HepG2 (cell line): Measurements from ENCODE around the gene NCBP2L. TPM values are rescaled to one million over a fixed set of nuclear protein-coding genes. Genes with fewer than 3 reads are reported as not detected.

Experiments
- ESRRA ChIP-seq: sonication (generic); formaldehyde crosslinking; IDR thresholded peaks from 2 replicates; pipeline ENCODE4 v1.5.1; 2020; ENCODE audit warnings: mild to moderate bottlenecking, low read depth, missing genetic modification reagents
- HMGXB3 ChIP-seq: sonication (generic); formaldehyde crosslinking; IDR thresholded peaks from 2 replicates; pipeline ENCODE4 v1.4.0; 2020; ENCODE audit warnings: missing genetic modification reagents, borderline replicate concordance
- JUN ChIP-seq: sonication (generic); formaldehyde crosslinking; IDR thresholded peaks from 2 replicates; pipeline ENCODE4 v1.4.0; 2020; ENCODE audit warnings: mild to moderate bottlenecking, missing genetic modification reagents
- NFIC ChIP-seq: IDR thresholded peaks from 2 replicates; pipeline ENCODE4 v1.6.1; 2012; ENCODE audit warnings: mild to moderate bottlenecking, low read length, inconsistent platforms
- PRDM4 ChIP-seq: sonication (generic); formaldehyde crosslinking; IDR thresholded peaks from 2 replicates; pipeline ENCODE4 v1.9.0; 2021; ENCODE audit warnings: missing genetic modification reagents, borderline replicate concordance
- ZNF138 ChIP-seq: sonication (generic); formaldehyde crosslinking; IDR thresholded peaks from 2 replicates; pipeline ENCODE4 v1.5.0; 2020; ENCODE audit warnings: mild to moderate bottlenecking, low read depth, missing genetic modification reagents
- ZNF350 ChIP-seq: sonication (generic); formaldehyde crosslinking; IDR thresholded peaks from 2 replicates; pipeline ENCODE4 v1.4.0; 2020; ENCODE audit warnings: mild to moderate bottlenecking, low read depth, missing genetic modification reagents, borderline replicate concordance
- ZNF615 ChIP-seq: sonication (generic); formaldehyde crosslinking; IDR thresholded peaks from 2 replicates; pipeline ENCODE4 v1.5.0; 2020; ENCODE audit warnings: mild to moderate bottlenecking, missing genetic modification reagents, borderline replicate concordance
- ZNF883 ChIP-seq: sonication (generic); formaldehyde crosslinking; IDR thresholded peaks from 2 replicates; pipeline ENCODE4 v1.5.1; 2020; ENCODE audit warnings: mild to moderate bottlenecking, missing genetic modification reagents; ENCODE audit errors: not compliant biosample characterization
- polyA plus RNA-seq, 8 experiments: library from polyadenylated mRNA; depleted of rRNA in 3 of 8; stranded (reverse) in 7 of 8; unstranded in 1 of 8; fragments of >200 nt; fragmentation: Illumina TruSeq in 4 of 8; extraction: Trizol in 4 of 8; gene quantifications; 2 replicates each; pipeline versions ENCODE4 v1.2.1 to v1.2.3, GENCODE V29; 2011 to 2016; ENCODE audit warnings: low read depth in 4 of 8, missing spikeins in 1 of 8, mixed read lengths in 1 of 8; ENCODE audit not compliant: insufficient read depth in 1 of 8
- total RNA-seq, 5 experiments: library from RNA; depleted of rRNA; stranded (reverse); fragments of >200 nt; fragmentation: Illumina TruSeq; extraction: Trizol; gene quantifications; 2 replicates each; pipeline ENCODE4 v1.2.3, GENCODE V29; 2016; ENCODE audit warnings: low read depth in 1 of 5
- TF ChIP-seq, protein P1 (sequence below): sonication (generic); formaldehyde crosslinking; IDR thresholded peaks from 2 replicates; pipeline ENCODE4 v1.5.0; 2020; ENCODE audit warnings: mild to moderate bottlenecking, missing genetic modification reagents, borderline replicate concordance

Gene NCBP2L
- total and polyA plus RNA-seq, 2 of the 13 experiments (the other 11 are each of a cell fraction or from before 2014, with no cell fraction given) = not detected

- TF ChIP-seq HMGXB3 (CRISPR knock-in tag) = no peak
- TF ChIP-seq PRDM4 (CRISPR knock-in tag) = no peak
- TF ChIP-seq NFIC = no peak
- TF ChIP-seq ZNF350 (CRISPR knock-in tag) = no peak
- TF ChIP-seq ZNF138 (CRISPR knock-in tag) = no peak
- TF ChIP-seq, protein P1, sequence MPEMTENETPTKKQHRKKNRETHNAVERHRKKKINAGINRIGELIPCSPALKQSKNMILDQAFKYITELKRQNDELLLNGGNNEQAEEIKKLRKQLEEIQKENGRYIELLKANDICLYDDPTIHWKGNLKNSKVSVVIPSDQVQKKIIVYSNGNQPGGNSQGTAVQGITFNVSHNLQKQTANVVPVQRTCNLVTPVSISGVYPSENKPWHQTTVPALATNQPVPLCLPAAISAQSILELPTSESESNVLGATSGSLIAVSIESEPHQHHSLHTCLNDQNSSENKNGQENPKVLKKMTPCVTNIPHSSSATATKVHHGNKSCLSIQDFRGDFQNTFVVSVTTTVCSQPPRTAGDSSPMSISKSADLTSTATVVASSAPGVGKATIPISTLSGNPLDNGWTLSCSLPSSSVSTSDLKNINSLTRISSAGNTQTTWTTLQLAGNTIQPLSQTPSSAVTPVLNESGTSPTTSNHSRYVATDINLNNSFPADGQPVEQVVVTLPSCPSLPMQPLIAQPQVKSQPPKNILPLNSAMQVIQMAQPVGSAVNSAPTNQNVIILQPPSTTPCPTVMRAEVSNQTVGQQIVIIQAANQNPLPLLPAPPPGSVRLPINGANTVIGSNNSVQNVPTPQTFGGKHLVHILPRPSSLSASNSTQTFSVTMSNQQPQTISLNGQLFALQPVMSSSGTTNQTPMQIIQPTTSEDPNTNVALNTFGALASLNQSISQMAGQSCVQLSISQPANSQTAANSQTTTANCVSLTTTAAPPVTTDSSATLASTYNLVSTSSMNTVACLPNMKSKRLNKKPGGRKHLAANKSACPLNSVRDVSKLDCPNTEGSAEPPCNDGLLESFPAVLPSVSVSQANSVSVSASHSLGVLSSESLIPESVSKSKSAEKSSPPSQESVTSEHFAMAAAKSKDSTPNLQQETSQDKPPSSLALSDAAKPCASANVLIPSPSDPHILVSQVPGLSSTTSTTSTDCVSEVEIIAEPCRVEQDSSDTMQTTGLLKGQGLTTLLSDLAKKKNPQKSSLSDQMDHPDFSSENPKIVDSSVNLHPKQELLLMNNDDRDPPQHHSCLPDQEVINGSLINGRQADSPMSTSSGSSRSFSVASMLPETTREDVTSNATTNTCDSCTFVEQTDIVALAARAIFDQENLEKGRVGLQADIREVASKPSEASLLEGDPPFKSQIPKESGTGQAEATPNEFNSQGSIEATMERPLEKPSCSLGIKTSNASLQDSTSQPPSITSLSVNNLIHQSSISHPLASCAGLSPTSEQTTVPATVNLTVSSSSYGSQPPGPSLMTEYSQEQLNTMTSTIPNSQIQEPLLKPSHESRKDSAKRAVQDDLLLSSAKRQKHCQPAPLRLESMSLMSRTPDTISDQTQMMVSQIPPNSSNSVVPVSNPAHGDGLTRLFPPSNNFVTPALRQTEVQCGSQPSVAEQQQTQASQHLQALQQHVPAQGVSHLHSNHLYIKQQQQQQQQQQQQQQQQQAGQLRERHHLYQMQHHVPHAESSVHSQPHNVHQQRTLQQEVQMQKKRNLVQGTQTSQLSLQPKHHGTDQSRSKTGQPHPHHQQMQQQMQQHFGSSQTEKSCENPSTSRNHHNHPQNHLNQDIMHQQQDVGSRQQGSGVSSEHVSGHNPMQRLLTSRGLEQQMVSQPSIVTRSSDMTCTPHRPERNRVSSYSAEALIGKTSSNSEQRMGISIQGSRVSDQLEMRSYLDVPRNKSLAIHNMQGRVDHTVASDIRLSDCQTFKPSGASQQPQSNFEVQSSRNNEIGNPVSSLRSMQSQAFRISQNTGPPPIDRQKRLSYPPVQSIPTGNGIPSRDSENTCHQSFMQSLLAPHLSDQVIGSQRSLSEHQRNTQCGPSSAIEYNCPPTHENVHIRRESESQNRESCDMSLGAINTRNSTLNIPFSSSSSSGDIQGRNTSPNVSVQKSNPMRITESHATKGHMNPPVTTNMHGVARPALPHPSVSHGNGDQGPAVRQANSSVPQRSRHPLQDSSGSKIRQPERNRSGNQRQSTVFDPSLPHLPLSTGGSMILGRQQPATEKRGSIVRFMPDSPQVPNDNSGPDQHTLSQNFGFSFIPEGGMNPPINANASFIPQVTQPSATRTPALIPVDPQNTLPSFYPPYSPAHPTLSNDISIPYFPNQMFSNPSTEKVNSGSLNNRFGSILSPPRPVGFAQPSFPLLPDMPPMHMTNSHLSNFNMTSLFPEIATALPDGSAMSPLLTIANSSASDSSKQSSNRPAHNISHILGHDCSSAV = no peak
- no peak for TF ChIP-seq ZNF883 (CRISPR knock-in tag)
- TF ChIP-seq JUN (CRISPR knock-in tag) = no peak
- no peak for TF ChIP-seq ZNF615
- TF ChIP-seq ESRRA (CRISPR knock-in tag) = no peak
- TF ChIP-seq, all 625 proteins: peak for 0
Observed at GRCh38 chrX:107738272-107738671, 39.3 kb upstream of the NCBP2L start (continued).
